T1000 (cell line): ENCODE measurements around the gene NOLC1.
"Not testable (repeated sequence)": the region's sequence is repeated elsewhere in the genome, so short reads cannot be mapped to it uniquely, and the experiment has no call there.

Source experiments
- DNase-seq: peaks from one replicate; lab custom pipeline; 2025; ENCODE audit warnings: mixed read lengths; lab: John Stamatoyannopoulos, UW

The NOLC1 gene

GRCh38 chr10:102154466-102155116 lies 2.4 kb downstream of the NOLC1 start:
- no peak for DNase-seq

GRCh38 chr10:102157224-102157623 lies 5.0 kb downstream of the NOLC1 start:
- DNase-seq: no peak

GRCh38 chr10:102159051-102159597 lies 6.9 kb downstream of the NOLC1 start:
- no peak for DNase-seq

- DNase-seq: no peak
Measured at GRCh38 chr10:102159831-102160230, 7.6 kb downstream of the NOLC1 start.

GRCh38 chr10:102163342-102163989 lies 11.3 kb downstream of the NOLC1 start:
- DNase-seq: no peak

- DNase-seq: no peak
Measured at GRCh38 chr10:102167861-102168260, 15.7 kb downstream of the NOLC1 start.

- DNase-seq: no peak
Measured at GRCh38 chr10:102170602-102171001, 18.4 kb downstream of the NOLC1 start.

GRCh38 chr10:102172288-102172687 lies 20.1 kb downstream of the NOLC1 start:
- no peak for DNase-seq

GRCh38 chr10:102175415-102175814 lies 23.2 kb downstream of the NOLC1 start:
- DNase-seq: no peak

- no peak for DNase-seq
Measured at GRCh38 chr10:102184606-102185005, 32.4 kb downstream of the NOLC1 start.

GRCh38 chr10:102185272-102185671 lies 33.1 kb downstream of the NOLC1 start:
- DNase-seq: no peak

GRCh38 chr10:102185811-102186527 lies 33.8 kb downstream of the NOLC1 start:
- no peak for DNase-seq

GRCh38 chr10:102188298-102188940 lies 36.2 kb downstream of the NOLC1 start:
- no peak for DNase-seq

GRCh38 chr10:102188941-102189898 lies 37.0 kb downstream of the NOLC1 start:
- not testable (repeated sequence) for DNase-seq

GRCh38 chr10:102191956-102192355 lies 39.8 kb downstream of the NOLC1 start:
- DNase-seq: no peak

- DNase-seq: no peak
Measured at GRCh38 chr10:102195296-102195870, 43.2 kb downstream of the NOLC1 start.

GRCh38 chr10:102196893-102197292 lies 44.7 kb downstream of the NOLC1 start:
- DNase-seq: no peak

GRCh38 chr10:102198027-102198426 lies 45.8 kb downstream of the NOLC1 start:
- DNase-seq: no peak

- DNase-seq: no peak
Measured at GRCh38 chr10:102200751-102201640, 48.8 kb downstream of the NOLC1 start.

GRCh38 chr10:102202386-102202785 lies 50.2 kb downstream of the NOLC1 start:
- no peak for DNase-seq
